H4 (cell line): ENCODE data around the gene MRPS33. TPM values are rescaled to one million over a fixed set of nuclear protein-coding genes. Genes with fewer than 3 reads are reported as not detected.
"Not testable (repeated sequence)": the region's sequence is repeated elsewhere in the genome, so short reads cannot be mapped to it uniquely, and the experiment has no call there.

Source experiments
- DNase-seq: peaks from one replicate; pipeline ENCODE4 v3.0.0-alpha.2; 2015; ENCODE audit warnings: low spot score
- total RNA-seq: library from RNA; depleted of rRNA; stranded (reverse); fragments of >200 nt; shearing (Covaris generic); gene quantifications from 2 replicates; pipeline ENCODE4 v1.2.3, GENCODE V29; 2014; rRNA removed

Gene MRPS33
- 71.2 and 91.2 TPM in 2 replicates for total RNA-seq

GRCh38 chr7:141014524-141015395, at the start of gene MRPS33:
MRPS33 (minus strand) TSS chr7:141014952; CDS start chr7:141010633, 4,319 bp downstream.
- DNase-seq, result peak; percentile 96

- DNase-seq, result no peak
Measured at GRCh38 chr7:141057788-141058187, 43.0 kb upstream of the MRPS33 start.

- no peak for DNase-seq
Measured at GRCh38 chr7:141055146-141055545, 40.4 kb upstream of the MRPS33 start.

GRCh38 chr7:141053626-141054025, 38.9 kb upstream of the MRPS33 start:
- DNase-seq, result peak; percentile 54

GRCh38 chr7:141045842-141046620, 31.3 kb upstream of the MRPS33 start:
- DNase-seq, result no peak

GRCh38 chr7:141045126-141045841, 30.5 kb upstream of the MRPS33 start:
- no peak for DNase-seq

GRCh38 chr7:141043616-141044015, 28.9 kb upstream of the MRPS33 start:
- DNase-seq, result no peak

GRCh38 chr7:141042222-141043193, 27.8 kb upstream of the MRPS33 start:
- DNase-seq, result peak; percentile 34

GRCh38 chr7:141039376-141039775, 24.6 kb upstream of the MRPS33 start:
- peak; percentile 30 for DNase-seq

GRCh38 chr7:141038100-141038499, 23.3 kb upstream of the MRPS33 start:
- DNase-seq, result not testable (repeated sequence)

- not testable (repeated sequence) for DNase-seq
Measured at GRCh38 chr7:141032539-141033323, 18.0 kb upstream of the MRPS33 start.

GRCh38 chr7:141028767-141029166, 14.0 kb upstream of the MRPS33 start:
- no peak for DNase-seq

GRCh38 chr7:141027043-141027442, 12.3 kb upstream of the MRPS33 start:
- DNase-seq, result no peak

- DNase-seq, result no peak
Measured at GRCh38 chr7:141024668-141025067, 9.9 kb upstream of the MRPS33 start.

- DNase-seq, result no peak
Measured at GRCh38 chr7:141023295-141023694, 8.5 kb upstream of the MRPS33 start.

- DNase-seq, result no peak
Measured at GRCh38 chr7:141017555-141017954, 2.8 kb upstream of the MRPS33 start.

- DNase-seq, result no peak
Measured at GRCh38 chr7:141016349-141016748, 1.6 kb upstream of the MRPS33 start.

- DNase-seq, result no peak
Measured at GRCh38 chr7:141014125-141014523, 628 bp downstream of the MRPS33 start.

- DNase-seq, result no peak
Measured at GRCh38 chr7:141013345-141013715, 1.4 kb downstream of the MRPS33 start.

GRCh38 chr7:141012696-141013344, 1.9 kb downstream of the MRPS33 start:
- no peak for DNase-seq
